GM21723 (cell line): ENCODE data around the gene TLE1.

Source experiments
- ATAC-seq: cut with Tn5 transposase; IDR thresholded peaks from one replicate; pipeline ENCODE4 v1.9.1; 2021; ENCODE audit warnings: mild to moderate bottlenecking, moderate library complexity; ENCODE audit not compliant: unreplicated experiment

The TLE1 gene

GRCh38 chr9:81550207-81550583, 139.2 kb downstream of the TLE1 start:
- ATAC-seq: no peak

GRCh38 chr9:81549500-81550206, 139.7 kb downstream of the TLE1 start:
- no peak for ATAC-seq

- ATAC-seq: no peak
Measured at GRCh38 chr9:81548911-81549310, 140.4 kb downstream of the TLE1 start.

GRCh38 chr9:81546489-81546888, 142.9 kb downstream of the TLE1 start:
- no peak for ATAC-seq

GRCh38 chr9:81543695-81544094, 145.7 kb downstream of the TLE1 start:
- ATAC-seq: no peak

GRCh38 chr9:81542118-81542889, 147.0 kb downstream of the TLE1 start:
- no peak for ATAC-seq

GRCh38 chr9:81540142-81540710, 149.1 kb downstream of the TLE1 start:
- no peak for ATAC-seq

GRCh38 chr9:81539317-81539716, 150.0 kb downstream of the TLE1 start:
- ATAC-seq: no peak

GRCh38 chr9:81538890-81539289, 150.5 kb downstream of the TLE1 start:
- ATAC-seq: no peak

GRCh38 chr9:81537964-81538363, 151.4 kb downstream of the TLE1 start:
- ATAC-seq: no peak

- no peak for ATAC-seq
Measured at GRCh38 chr9:81536242-81537025, 152.9 kb downstream of the TLE1 start.

GRCh38 chr9:81535542-81536241, 153.7 kb downstream of the TLE1 start:
- no peak for ATAC-seq

GRCh38 chr9:81534138-81534875, 155.0 kb downstream of the TLE1 start:
- ATAC-seq: no peak
